Measurements from ENCODE around the gene EPHB6. TPM values are rescaled to one million over a fixed set of nuclear protein-coding genes. Genes with fewer than 3 reads are reported as not detected.

The EPHB6 gene
- polyA plus RNA-seq, 1 donor: 6.8 TPM

DNA sequence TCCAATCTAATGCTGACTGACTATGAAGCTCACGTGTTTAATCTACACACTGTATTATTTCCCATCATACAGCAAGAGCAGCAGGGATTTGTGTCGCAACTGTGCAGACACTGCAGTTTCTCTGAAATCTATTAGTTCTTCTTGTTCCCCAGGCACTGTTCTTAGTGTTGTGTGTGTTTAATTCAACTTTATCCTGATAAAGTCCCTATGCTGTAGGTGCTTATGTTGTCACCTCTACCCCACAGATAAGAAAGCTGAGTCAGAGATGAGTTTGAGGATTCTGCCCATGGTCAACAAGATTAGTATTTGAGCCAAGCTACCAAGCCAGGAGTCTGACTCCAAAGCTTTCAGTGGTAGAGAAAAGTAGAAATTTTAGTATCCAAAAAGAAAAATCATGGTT, 22.5 kb upstream of the EPHB6 start:
- Histone ChIP-seq H3K27ac (ENCODE audit: low read length) (no peak overlapping the region), H3K27me3 (ENCODE audit: control insufficient read depth, insufficient read depth, low read length) (peaks cover 2% of the 10 kb centered on the region), H3K4me3 (ENCODE audit: low read length) (no peak overlapping the region), H3K9me3 (ENCODE audit: control insufficient read depth, low read depth, low read length) (no peaks in the 10 kb centered on the region), H3K4me1 (ENCODE audit: control insufficient read depth, insufficient read depth, low read length) (no peaks in the 10 kb centered on the region), H3K36me3 (ENCODE audit: control insufficient read depth, insufficient read depth, low read length) (no peaks in the 10 kb centered on the region)
- no peak for DNase-seq
- WGBS (ENCODE audit: insufficient coverage, low lambda C conversion rate): 60% methylated on average over 1 of the region's 2 CpGs

DNA sequence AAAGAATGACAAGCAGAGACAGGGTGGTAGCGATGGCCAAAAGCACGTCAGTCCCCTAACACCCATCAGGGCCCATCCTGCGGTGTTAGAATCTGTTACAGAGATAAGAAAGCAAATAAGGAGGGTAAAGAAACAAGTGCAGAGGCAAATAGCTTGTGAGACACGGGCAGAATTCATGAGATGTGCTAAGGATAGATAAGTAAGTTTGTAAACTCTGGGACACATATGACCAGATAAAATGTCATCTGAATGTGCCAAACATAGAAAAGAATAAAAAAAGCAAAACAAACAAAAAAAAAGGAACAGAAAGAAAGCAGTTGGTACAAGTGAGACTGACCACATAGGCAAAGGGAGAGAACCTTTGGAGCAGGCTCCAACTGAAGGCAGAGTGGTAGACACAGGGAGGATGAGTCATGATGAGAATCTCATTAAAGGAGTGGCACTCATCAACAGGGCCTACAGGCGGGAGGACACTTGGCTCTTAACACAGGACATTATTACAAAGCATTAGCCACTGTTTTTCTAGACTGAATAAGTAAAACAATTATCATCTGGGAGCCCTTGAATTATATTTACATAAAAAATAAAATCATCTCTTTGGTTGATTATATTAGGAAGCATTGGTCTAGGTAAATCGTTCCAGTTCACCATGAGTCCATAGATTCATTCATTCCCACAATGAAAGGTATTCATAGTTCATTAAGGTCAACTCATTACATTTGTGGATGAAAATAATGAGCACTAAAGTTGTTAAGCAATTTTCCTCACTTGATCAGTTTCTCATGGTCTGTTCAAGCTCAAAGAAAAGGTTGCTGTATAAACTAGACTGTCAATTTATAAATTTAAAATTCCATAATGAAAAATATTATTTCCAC, 21.5 kb upstream of the EPHB6 start:
- Histone ChIP-seq H3K27ac (ENCODE audit: low read length) (no peak overlapping the region), H3K4me1 (ENCODE audit: control insufficient read depth, insufficient read depth, low read length) (no peaks in the 10 kb centered on the region), H3K36me3 (ENCODE audit: control insufficient read depth, insufficient read depth, low read length) (no peaks in the 10 kb centered on the region), H3K4me3 (ENCODE audit: low read length) (no peak overlapping the region), H3K9me3 (ENCODE audit: control insufficient read depth, low read depth, low read length) (no peaks in the 10 kb centered on the region), H3K27me3 (ENCODE audit: control insufficient read depth, insufficient read depth, low read length) (peaks cover 2% of the 10 kb centered on the region)
- WGBS (ENCODE audit: insufficient coverage, low lambda C conversion rate): 42% methylated on average over 5 of the region's 6 CpGs
- no peak for DNase-seq

DNA sequence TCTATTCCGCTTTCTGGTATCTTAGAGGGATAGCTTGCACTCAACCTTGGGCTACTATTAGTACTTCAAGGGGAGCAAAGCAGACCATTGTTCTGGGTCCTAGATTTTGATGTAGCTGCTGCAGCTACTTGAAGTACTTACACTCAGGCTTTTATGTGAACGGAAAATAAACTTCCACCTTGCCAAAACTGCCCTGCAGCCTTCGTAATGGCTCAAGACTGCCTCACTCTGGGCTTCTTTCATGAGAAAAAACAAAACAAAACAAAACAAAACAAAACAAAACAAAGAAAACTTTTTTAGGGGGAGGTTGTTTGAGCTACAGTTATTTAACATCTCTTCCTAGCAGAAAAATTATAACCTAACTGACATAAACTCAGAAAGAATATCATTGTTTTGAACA, 19.4 kb upstream of the EPHB6 start:
- 0% methylated on average over 1 of the region's 3 CpGs for WGBS (ENCODE audit: insufficient coverage, low lambda C conversion rate)
- Histone ChIP-seq H3K4me1 (ENCODE audit: control insufficient read depth, insufficient read depth, low read length) (no peaks in the 10 kb centered on the region), H3K27ac (ENCODE audit: low read length) (no peak overlapping the region), H3K9me3 (ENCODE audit: control insufficient read depth, low read depth, low read length) (no peaks in the 10 kb centered on the region), H3K36me3 (ENCODE audit: control insufficient read depth, insufficient read depth, low read length) (no peaks in the 10 kb centered on the region), H3K4me3 (ENCODE audit: low read length) (no peak overlapping the region), H3K27me3 (ENCODE audit: control insufficient read depth, insufficient read depth, low read length) (peaks cover 2% of the 10 kb centered on the region)
- DNase-seq: no peak

GRCh38 chr7:142836426-142836825, 18.4 kb upstream of the EPHB6 start:
- Histone ChIP-seq H3K27me3 (ENCODE audit: control insufficient read depth, insufficient read depth, low read length) (peaks cover 3% of the 10 kb centered on the region), H3K9me3 (ENCODE audit: control insufficient read depth, low read depth, low read length) (no peaks in the 10 kb centered on the region), H3K36me3 (ENCODE audit: control insufficient read depth, insufficient read depth, low read length) (no peaks in the 10 kb centered on the region), H3K4me3 (ENCODE audit: low read length) (no peak overlapping the region), H3K27ac (ENCODE audit: low read length) (no peak overlapping the region), H3K4me1 (ENCODE audit: control insufficient read depth, insufficient read depth, low read length) (no peaks in the 10 kb centered on the region)
- DNase-seq: no peak
- WGBS (ENCODE audit: insufficient coverage, low lambda C conversion rate): no CpG with 5 or more reads among the region's 3 CpGs

GRCh38 chr7:142838461-142839213, 16.2 kb upstream of the EPHB6 start:
- peak in 1 of 2 donors; percentile 11 for DNase-seq
- Histone ChIP-seq H3K27ac (ENCODE audit: low read length) (no peak overlapping the region), H3K4me1 (ENCODE audit: control insufficient read depth, insufficient read depth, low read length) (no peaks in the 10 kb centered on the region), H3K27me3 (ENCODE audit: control insufficient read depth, insufficient read depth, low read length) (peaks cover 3% of the 10 kb centered on the region), H3K36me3 (ENCODE audit: control insufficient read depth, insufficient read depth, low read length) (no peaks in the 10 kb centered on the region), H3K9me3 (ENCODE audit: control insufficient read depth, low read depth, low read length) (no peaks in the 10 kb centered on the region), H3K4me3 (ENCODE audit: low read length) (no peak overlapping the region)
- no CpG with 5 or more reads among the region's 4 CpGs for WGBS (ENCODE audit: insufficient coverage, low lambda C conversion rate)

DNA sequence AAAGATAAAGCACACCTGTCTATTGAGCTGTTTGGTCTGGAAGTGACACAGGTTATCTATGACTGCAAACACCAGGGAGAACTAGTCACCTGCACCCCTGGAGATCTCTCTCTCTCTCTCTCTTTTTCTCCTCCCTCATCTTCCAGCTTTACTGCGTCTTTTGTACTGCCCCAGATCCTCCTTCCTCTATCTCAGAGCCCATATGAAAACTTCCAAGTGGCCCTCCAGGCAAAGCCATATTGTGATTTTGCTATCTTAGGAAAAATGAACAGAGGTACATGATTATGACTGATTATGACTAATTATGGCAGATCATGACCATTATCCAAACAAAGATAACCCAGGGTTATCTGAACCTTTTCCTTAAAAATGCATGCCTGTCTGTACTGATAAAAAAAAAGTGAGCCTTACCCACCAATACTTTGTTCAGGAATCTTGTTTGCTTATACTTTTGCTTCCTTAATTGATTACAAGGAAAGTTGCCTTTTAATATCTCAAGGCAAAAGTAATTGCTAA, 12.6 kb upstream of the EPHB6 start:
- Histone ChIP-seq H3K27me3 (ENCODE audit: control insufficient read depth, insufficient read depth, low read length) (peaks cover 5% of the 10 kb centered on the region), H3K4me1 (ENCODE audit: control insufficient read depth, insufficient read depth, low read length) (no peaks in the 10 kb centered on the region), H3K27ac (ENCODE audit: low read length) (no peak overlapping the region), H3K36me3 (ENCODE audit: control insufficient read depth, insufficient read depth, low read length) (no peaks in the 10 kb centered on the region), H3K4me3 (ENCODE audit: low read length) (no peak overlapping the region), H3K9me3 (ENCODE audit: control insufficient read depth, low read depth, low read length) (no peaks in the 10 kb centered on the region)
- no peak for DNase-seq
- no CpG with 5 or more reads among the region's 1 CpG for WGBS (ENCODE audit: insufficient coverage, low lambda C conversion rate)

- Histone ChIP-seq H3K4me3 (ENCODE audit: low read length) (no peak overlapping the region), H3K27me3 (ENCODE audit: control insufficient read depth, insufficient read depth, low read length) (peaks cover 12% of the 10 kb centered on the region), H3K36me3 (ENCODE audit: control insufficient read depth, insufficient read depth, low read length) (no peaks in the 10 kb centered on the region), H3K27ac (ENCODE audit: low read length) (no peak overlapping the region), H3K9me3 (ENCODE audit: control insufficient read depth, low read depth, low read length) (no peaks in the 10 kb centered on the region), H3K4me1 (ENCODE audit: control insufficient read depth, insufficient read depth, low read length) (no peaks in the 10 kb centered on the region)
- WGBS (ENCODE audit: insufficient coverage, low lambda C conversion rate): 86% methylated on average over 1 of the region's 2 CpGs
- DNase-seq: no peak
These were observed 7.5 kb upstream of the EPHB6 start for GRCh38 chr7:142847353-142847752.

GRCh38 chr7:142851269-142851668, 3.6 kb upstream of the EPHB6 start:
- Histone ChIP-seq H3K27ac (ENCODE audit: low read length) (no peak overlapping the region), H3K36me3 (ENCODE audit: control insufficient read depth, insufficient read depth, low read length) (no peaks in the 10 kb centered on the region), H3K9me3 (ENCODE audit: control insufficient read depth, low read depth, low read length) (no peaks in the 10 kb centered on the region), H3K4me3 (ENCODE audit: low read length) (no peak overlapping the region), H3K27me3 (ENCODE audit: control insufficient read depth, insufficient read depth, low read length) (peaks cover 33% of the 10 kb centered on the region), H3K4me1 (ENCODE audit: control insufficient read depth, insufficient read depth, low read length) (no peaks in the 10 kb centered on the region)
- WGBS (ENCODE audit: insufficient coverage, low lambda C conversion rate): no CpG with 5 or more reads among the region's 4 CpGs
- no peak for DNase-seq

GRCh38 chr7:142851919-142852318, 3.0 kb upstream of the EPHB6 start:
- no peaks in the 10 kb centered on the region for H3K4me1 ChIP-seq (ENCODE audit: control insufficient read depth, insufficient read depth, low read length)
- no peaks in the 10 kb centered on the region for H3K36me3 ChIP-seq (ENCODE audit: control insufficient read depth, insufficient read depth, low read length)
- H3K4me3 ChIP-seq (ENCODE audit: low read length): no peak overlapping the region
- DNase-seq: no peak
- no peaks in the 10 kb centered on the region for H3K9me3 ChIP-seq (ENCODE audit: control insufficient read depth, low read depth, low read length)
- H3K27ac ChIP-seq (ENCODE audit: low read length): no peak overlapping the region
- H3K27me3 ChIP-seq (ENCODE audit: control insufficient read depth, insufficient read depth, low read length): peaks cover 34% of the 10 kb centered on the region

GRCh38 chr7:142853739-142854371, 1.0 kb upstream of the EPHB6 start:
- no peak overlapping the region for H3K27ac ChIP-seq (ENCODE audit: low read length)
- H3K4me1 ChIP-seq (ENCODE audit: control insufficient read depth, insufficient read depth, low read length): no peaks in the 10 kb centered on the region
- no peaks in the 10 kb centered on the region for H3K9me3 ChIP-seq (ENCODE audit: control insufficient read depth, low read depth, low read length)
- peak in 1 of 2 donors; percentile 77 for DNase-seq
- H3K36me3 ChIP-seq (ENCODE audit: control insufficient read depth, insufficient read depth, low read length): no peaks in the 10 kb centered on the region
- peaks cover 33% of the 10 kb centered on the region for H3K27me3 ChIP-seq (ENCODE audit: control insufficient read depth, insufficient read depth, low read length)
- peak overlapping the region; percentile 78 for H3K4me3 ChIP-seq (ENCODE audit: low read length)
- 0% methylated on average over 1 of the region's 23 CpGs for WGBS (ENCODE audit: insufficient coverage, low lambda C conversion rate)

Data from large intestine (tissue), 3 donors.